Activated T-helper 9 cell treated with anti-CD3 and anti-CD28 coated beads, Interleukin-2, amount 50 U/mL, for 16 hours (primary cell): Measurements from ENCODE around the gene ZNF32.
"Not testable (repeated sequence)": the region's sequence is repeated elsewhere in the genome, so short reads cannot be mapped to it uniquely, and the experiment has no call there.

Experiments used
- DNase-seq: peaks from one replicate; pipeline ENCODE4 v3.0.0-alpha.2; 2020; ENCODE audit warnings: low read depth

Gene ZNF32

DNA sequence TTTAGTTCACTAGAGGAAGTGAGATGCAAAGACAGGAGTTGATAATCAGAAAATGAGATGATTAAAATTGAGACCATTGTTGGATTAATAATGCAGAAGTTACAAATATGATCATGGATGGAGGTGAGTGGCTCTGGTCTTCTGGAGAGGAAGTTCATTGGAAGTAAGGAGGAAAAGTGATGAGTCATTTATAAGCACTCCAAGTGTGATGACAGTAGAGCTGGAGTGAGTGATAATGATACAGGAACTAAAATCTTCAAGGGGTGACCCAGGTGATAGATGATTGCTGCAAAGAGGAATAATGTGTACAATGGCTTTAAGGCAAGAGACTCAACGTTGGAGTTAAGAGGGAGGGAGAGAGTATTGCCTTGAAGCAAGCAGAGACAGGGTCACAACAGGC, 20.7 kb downstream of the ZNF32 start:
- no peak for DNase-seq

DNA sequence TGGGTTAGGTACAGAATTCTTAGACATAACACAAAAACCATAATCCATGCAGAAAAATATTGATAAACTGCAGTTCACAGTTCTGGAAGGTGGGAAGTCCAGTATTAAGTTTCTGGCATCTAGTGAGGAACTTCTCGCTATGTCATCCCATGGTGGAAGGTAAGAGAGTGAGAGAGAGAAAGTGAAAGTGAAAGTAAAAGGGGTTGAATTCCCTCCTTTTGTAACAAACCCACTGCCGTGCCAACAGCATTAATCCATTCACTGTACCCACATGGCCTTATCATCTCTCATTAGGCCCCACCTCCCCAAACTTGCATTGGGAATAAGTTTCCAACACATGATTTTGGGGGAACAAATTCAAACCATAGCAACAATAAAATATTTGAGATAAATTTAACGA, 25.3 kb downstream of the ZNF32 start:
- no peak for DNase-seq

DNA sequence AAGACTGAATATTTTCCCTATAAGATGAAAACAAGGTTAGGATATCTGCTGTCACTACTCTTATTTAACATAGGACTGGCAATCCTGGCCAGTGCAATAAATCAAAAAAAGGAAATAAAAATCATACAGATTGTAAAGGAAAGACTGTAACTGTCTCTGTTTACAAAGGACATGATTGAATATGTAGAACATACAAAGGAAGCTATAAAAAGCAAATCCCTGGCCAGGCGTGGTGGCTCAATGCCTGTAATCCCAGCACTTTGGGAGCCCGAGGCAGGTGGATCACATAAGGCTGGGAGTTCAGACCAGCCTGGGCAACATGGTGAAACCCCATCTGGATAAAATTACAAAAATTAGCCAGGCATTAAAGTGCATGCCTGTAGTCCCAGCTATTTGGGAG, 26.6 kb downstream of the ZNF32 start:
- no peak for DNase-seq

DNA sequence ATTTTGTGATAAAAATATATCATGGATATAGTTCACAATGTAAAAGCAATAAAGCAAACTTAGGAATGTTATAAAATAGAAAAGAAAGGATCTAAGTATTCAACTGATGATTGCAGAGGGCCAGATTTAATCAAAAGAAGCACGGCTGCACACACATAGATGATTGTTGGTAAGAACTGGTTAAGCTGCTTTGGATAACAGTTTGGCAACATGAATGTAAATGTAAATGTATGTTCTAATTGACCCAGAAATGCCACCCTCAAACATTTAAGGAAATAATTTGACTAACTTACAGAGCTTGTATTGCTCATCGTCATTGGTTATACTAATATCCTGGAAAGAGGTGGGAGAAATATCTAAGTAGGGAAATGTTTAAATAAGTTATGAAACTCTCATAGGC, 29.3 kb downstream of the ZNF32 start:
- no peak for DNase-seq

DNA sequence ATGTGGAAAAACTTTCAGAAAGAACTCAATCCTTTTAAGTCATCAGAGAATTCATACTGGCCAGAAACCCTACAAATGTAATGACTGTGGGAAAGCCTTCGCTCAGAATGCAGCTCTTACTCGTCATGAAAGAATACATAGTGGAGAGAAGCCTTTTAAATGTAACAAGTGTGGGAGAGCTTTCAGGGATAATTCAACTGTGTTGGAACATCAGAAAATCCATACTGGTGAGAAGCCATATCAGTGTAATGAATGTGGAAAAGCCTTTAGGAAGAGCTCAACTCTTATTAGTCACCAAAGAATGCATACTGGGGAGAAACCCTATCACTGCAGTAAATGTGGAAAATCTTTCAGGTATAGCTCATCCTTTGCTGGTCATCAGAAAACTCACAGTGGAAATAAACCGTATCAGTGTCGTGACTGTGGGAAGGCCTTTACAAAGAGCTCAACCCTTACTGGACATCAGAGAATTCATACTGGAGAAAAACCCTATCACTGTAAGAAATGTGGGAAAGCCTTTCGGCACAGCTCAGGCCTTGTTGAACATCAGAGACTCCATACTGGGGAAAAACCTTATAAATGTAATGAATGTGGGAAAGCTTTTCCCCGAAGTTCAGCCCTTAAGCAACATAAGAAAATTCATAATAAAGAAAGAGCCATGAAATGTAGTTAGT, 31.8 kb downstream of the ZNF32 start:
- DNase-seq, result no peak

DNA sequence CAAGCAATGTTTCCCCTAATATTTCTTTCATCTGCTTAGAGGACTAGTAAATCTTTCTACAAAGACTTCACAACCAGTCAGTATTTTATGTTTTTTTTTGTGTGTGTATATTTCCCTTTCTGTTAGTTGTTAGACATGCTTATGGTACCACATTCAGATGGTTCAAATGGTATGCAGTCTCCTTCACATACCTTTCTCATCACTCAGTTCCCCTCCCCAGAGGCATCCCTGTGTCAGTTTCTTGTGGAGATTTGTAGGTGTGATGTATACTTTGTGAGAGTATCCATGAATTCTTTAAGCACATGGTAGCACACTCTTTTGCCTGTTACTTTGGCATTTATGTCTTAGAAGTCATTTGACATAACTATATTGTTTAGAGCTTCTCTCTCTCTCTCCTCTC, 38.0 kb downstream of the ZNF32 start:
- no peak for DNase-seq

DNA sequence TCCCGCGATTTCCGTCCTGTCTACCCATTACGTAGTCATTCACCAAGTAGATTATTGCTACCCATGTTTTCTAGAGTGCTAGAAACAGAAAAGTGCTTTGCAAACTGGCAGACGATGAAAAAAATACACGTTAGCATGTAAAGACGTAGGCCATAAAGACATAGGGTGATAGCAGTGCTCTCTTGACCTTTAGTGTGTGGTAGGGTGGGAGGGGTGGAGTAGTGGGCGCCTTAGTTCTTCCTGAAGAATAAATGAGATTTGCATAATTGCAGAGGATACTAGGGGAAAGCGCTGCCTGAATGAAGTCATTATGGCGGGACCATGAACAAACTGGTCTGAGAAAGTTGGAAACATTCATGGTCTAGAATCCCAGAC, 41.5 kb downstream of the ZNF32 start:
- DNase-seq, result no peak

DNA sequence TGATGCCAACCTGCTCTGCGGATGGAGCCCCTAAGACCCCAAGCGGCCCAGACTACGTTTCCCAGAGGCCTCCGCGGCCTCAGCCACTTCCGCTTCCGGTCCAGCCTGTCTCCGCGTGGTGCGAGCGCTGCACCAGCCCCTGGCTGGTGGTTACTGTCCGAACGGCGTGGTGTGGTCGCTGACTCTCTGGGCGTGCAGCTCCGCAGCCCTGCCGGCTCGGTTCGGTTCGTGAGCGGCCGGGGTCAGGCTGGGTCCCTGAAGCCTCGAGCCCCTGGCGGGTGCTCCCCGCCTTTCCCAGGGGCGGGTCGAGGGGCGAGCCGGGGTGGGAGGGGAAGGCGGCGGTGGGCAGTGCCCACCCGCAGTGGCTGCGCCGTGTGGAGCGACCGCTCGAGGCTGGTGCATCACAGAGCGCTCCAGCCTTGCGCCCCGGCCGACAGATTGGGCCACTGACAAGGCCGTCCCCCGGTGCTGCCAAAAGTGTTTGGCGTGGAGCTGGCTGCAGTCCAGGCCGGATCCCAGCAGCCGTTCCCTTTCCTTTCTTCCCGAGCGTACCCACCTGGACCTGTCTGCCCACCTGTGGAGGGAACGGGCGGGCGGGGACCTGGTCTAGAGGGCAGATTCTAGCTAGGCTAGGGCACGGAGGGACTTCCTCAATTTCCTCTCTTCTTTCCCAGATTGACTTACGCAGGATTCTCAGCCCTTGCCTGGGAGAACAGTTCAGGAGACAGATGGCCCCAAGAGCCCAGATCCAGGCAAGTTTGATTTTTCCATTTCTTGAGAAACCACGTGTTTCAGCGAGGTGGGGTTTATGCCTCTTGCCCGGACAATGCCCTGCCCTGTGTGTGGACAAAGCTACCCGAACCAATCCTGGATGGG, 42.1 kb downstream of the ZNF32 start, which contains the start of gene ZNF485:
Gene ZNF485 (plus strand): TSS at position 116 of the 876 bp plus-strand sequence. CDS start 613 bp downstream, at position 729.
- DNase-seq, result peak; percentile 51

DNA sequence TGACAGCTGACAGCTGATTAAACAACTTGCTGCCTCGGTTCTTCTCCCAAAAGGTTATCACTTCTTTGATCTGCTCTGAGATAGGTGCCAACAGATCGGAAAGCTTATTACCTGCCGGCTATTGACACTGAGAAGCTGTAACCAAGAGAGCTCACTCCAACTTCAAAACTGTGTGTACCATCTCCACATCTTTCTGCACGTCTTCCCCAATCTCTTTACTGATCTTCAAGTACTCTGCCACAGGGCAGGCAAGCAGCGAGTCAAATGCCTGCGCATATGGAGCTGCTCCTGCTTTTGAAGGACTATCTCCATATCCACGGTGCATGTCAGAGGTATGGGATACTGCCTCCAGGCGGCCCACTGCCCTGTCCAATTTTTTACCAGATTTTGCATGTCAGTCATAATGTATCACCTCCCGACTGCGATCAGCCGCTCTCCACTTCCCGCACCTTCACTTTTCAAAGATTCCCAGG, 42.8 kb downstream of the ZNF32 start:
- no peak for DNase-seq

DNA sequence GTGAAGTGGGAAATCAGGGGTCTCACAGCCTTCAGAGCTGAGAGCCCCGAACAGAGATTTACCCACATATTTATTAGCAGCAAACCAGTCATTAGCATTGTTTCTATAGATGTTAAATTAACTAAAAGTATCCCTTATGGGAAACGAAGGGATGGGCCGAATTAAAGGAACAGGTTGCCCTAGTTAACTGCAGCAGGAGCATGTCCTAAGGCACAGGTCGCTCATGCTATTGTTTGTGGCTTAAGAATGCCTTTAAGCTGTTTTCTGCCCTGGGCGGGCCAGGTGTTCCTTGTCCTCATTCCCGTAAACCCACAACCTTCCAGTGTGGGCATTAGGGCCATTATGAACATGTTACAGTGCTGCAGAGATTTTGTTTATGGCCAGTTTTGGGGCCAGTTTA, 47.1 kb downstream of the ZNF32 start:
- not testable (repeated sequence) for DNase-seq

DNA sequence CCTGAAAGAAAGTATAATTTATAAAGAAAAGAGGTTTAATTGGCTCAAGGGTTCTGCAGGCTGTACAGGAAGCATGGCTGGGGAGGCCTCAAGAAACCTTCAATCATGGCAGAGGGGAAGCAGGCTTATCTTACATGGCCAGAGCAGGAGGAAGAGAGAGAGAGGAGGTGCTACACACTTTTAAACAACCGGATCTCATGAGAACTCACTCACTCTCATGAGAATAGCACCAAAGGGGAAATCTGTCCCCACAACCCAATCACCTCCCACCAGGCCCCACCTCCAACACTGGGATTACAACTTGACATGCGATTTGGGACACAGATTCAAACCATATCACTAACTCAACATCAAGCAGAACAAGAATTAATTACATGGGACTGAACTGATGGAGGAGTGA, 49.3 kb downstream of the ZNF32 start:
- DNase-seq, result no peak

DNA sequence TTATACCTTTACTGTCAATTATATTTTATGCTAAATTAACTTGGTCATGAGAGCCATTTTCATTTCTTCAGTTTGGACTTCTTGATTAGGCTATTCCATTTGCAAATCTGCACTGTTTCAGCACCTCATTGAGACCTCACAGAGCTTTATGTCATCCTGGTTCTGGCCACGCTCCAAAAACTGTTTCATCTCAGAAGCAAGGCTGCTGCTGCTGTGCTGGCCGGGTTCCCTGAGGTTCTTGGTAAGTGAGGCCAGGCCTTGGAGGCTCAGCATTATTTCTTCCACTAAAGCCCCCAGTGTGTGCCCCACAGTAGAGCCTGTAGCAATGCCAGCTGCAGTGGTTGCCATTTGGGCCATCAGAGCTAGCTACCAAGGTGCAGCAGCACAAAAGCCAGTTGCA, 50.2 kb downstream of the ZNF32 start:
- DNase-seq, result no peak

DNA sequence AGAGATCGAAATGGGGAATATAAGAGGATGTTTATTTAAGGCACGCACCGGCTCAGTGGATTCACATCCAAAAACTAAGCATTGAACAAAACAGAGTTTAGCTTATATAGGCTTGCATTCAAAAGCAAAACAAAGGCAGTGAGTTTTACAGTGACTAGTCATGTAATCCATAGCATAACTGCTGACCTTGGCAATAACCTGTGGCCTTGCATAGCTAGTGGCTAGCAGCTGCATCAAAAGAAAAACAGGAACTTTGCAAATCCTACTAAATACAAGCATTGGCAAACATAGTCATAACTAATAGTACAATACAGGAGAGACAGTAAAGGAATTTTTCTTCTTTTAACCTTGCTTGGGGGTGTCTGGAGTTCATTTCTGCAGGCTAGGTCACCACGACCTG, 52.1 kb downstream of the ZNF32 start:
- DNase-seq, result no peak

DNA sequence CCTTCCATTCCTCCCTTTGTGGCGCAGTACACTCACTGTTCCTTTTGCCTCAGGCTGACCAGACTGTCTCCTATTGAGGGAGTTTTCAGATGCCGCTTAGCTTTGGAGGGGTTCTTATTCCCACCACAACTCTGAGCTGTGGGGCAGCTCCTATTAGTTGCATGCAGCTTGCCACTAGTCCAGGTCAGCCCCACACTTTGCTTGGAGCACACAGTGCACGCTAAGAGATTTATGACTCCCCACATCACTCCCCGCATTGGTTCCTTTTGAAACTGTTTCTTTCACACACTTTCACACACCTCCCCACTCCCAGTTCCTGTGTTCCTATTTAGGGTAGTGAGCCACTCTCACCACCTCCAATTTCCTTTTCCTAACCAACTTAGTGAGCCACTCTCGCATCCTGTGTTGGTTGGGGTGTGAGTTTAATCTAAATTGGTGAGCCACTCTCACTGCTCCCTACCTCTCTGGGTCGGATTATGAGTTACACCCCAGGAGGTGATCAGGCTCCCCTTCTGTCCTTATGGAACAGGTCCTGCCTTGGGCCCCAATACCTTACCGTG, 52.9 kb downstream of the ZNF32 start:
- no peak for DNase-seq

DNA sequence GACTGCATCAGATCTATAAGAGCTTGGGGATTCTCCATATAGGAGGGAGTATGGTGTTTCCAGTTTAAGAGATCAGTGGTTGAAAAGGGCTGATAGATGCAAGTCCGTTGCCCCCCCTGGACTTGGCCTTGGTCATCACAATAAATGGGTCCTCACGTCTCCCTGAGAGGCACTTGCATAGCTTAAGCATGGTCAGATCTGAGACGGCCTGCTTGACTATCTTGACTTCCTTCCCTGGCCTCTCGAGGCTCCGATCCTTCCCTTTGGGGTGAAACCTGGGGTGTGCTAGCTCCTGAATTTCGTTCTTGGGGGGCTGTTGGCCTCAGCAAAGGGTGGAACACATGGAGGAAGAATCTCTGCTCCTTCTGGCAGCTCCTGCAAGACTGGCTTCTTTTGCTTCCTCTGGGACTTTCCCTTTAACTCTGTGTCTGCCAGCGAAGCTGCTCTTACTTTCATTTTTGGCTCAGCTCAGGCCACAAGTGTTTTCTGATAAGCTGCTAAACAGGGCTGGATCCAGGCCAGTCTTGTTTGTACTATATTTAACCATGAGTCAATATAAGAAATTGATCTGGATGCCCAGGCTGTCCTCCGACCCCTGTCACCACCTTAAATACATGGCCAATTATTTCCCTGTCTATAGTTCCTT, 53.6 kb downstream of the ZNF32 start:
- DNase-seq, result no peak
